Esophagus squamous epithelium (tissue), 4 donors: Measurements from ENCODE around the gene ZNRF1.
A peak's percentile ranks its signal among the peaks of the same experiment; 100 is the strongest.

Experiments used
- POLR2A ChIP-seq, 4 donors: fragments of 450-650 bp; IDR thresholded peaks; one replicate each; pipeline ENCODE4 v1.6.1; 2017; ENCODE audit warnings: antibody characterized with exemption in 4 of 4, mild to moderate bottlenecking in 4 of 4, moderate library complexity in 3 of 4
- TF ChIP-seq, protein P1 (sequence below), 6 experiments: fragments of 450-650 bp in 4 of 6; fragments of 200-600 bp in 2 of 6; sonication (generic) in 2 of 6; IDR thresholded peaks; one replicate each; pipeline ENCODE4 v1.5.1; 2016 to 2019; ENCODE audit warnings: antibody characterized with exemption in 6 of 6, mild to moderate bottlenecking in 4 of 6, moderate library complexity in 4 of 6

DNA sequence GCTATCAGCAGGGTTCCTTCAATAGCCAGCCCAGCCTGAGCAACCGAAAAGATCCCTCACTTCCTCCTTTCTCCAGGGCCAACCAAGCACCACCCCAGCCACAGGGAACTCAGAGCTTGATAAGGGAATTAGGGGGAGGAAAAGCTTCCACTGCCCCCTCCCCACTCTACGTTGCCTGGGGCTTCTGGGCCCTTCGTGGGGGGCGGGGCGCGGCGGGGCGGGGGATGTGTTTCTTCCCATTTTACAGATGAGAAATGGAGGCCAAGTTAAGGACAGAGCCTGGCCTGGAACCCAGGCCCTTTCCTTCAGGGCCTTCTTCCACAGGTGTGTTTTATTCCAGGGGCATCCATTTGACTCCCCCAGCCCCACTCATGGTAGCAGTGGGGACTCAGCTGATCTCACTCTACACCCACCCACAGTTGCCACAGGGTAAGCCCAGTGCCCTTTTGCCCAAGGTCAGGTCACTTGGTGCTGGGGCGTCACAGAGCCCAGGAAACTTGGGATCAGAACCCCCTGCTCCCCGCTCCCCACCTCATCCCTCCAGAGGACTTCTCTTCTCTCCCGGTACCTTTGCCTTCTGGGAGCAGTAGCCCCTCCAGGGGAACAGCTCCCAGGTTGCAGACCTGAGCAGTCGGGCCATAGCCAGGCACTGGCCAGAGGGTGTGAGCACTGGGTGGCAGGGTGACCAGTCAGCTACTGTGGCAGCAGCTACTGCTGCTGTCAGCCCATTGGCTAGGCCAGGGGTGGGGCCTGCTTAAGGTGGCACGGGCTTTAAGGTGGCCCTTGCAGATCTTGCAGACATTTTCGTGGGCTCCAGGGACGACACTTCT, 117.5 kb downstream of the ZNRF1 start, which contains the start of gene LDHD:
- TF ChIP-seq, protein P1, sequence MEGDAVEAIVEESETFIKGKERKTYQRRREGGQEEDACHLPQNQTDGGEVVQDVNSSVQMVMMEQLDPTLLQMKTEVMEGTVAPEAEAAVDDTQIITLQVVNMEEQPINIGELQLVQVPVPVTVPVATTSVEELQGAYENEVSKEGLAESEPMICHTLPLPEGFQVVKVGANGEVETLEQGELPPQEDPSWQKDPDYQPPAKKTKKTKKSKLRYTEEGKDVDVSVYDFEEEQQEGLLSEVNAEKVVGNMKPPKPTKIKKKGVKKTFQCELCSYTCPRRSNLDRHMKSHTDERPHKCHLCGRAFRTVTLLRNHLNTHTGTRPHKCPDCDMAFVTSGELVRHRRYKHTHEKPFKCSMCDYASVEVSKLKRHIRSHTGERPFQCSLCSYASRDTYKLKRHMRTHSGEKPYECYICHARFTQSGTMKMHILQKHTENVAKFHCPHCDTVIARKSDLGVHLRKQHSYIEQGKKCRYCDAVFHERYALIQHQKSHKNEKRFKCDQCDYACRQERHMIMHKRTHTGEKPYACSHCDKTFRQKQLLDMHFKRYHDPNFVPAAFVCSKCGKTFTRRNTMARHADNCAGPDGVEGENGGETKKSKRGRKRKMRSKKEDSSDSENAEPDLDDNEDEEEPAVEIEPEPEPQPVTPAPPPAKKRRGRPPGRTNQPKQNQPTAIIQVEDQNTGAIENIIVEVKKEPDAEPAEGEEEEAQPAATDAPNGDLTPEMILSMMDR (IDR thresholded peaks at IDR 0.05) = no peak
- TF ChIP-seq POLR2A (IDR thresholded peaks at IDR 0.05) = peak in 1 of 4 donors; percentile 62
